ENCODE results near the gene HDAC8. TPM values are rescaled to one million over a fixed set of nuclear protein-coding genes. Genes with fewer than 3 reads are reported as not detected.

Gene HDAC8
- total RNA-seq, 1 experiment from 2014 or later = 21.4 TPM

DNA sequence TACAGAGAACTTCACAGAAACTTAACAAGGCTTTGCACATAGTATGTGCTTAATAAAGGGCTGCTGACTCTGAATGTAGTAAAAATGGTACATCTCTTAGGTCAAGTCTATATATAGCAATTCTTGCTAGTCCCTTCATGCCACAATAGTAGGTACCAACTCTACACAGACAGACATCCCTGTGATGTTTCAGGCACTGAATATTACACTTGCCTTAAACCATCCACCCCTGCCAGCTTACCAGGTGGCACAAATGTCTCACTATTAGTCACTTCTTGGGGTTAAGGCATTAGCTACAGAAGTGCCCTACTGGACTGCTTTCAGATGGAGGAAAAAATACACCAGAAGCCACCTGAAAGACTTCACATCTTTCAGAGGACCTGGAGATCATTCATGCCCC is 180.6 kb downstream of the HDAC8 start:
- H3K9me3 Mint-ChIP-seq = peaks cover 46 to 55% of the 10 kb centered on the region in 2 experiments
- Histone ChIP-seq H3K27ac (ENCODE audit: insufficient read length, low read depth, low read length) (no peak overlapping the region), H4K5ac (ENCODE audit: insufficient read length, low read depth, low read length) (no peak overlapping the region), H4K91ac (ENCODE audit: insufficient read length, low read depth, low read length) (no peak overlapping the region), H3K9ac (ENCODE audit: extremely low read depth, insufficient read length, low read length) (no peak overlapping the region), H3K56ac (ENCODE audit: insufficient read length, low read depth, low read length) (no peak overlapping the region), H3K4me2 (ENCODE audit: insufficient read depth, insufficient read length, low read length) (no peak overlapping the region), H3K4me1 (ENCODE audit: insufficient read depth, low read length) (peaks cover 7% of the 10 kb centered on the region), H4K20me1 (ENCODE audit: control insufficient read depth, insufficient read depth, insufficient read length) (no peaks in the 10 kb centered on the region), H2AK5ac (ENCODE audit: insufficient read length, low read length) (no peak overlapping the region), H2BK12ac (ENCODE audit: insufficient read length, low read depth, low read length) (no peak overlapping the region), H3K23me2 (ENCODE audit: insufficient read length, low read depth, low read length, poor library complexity, severe bottlenecking) (no peaks in the 10 kb centered on the region), H2AFZ (ENCODE audit: low read length) (no peak overlapping the region), H2BK15ac (ENCODE audit: low read depth, low read length) (no peak overlapping the region), H3K18ac (ENCODE audit: insufficient read length, low read depth, low read length) (no peak overlapping the region), H3T11ph (ENCODE audit: low read length) (no peak overlapping the region), H3K9me3 (ENCODE audit: control insufficient read depth, low read depth, low read length) (peaks cover 48% of the 10 kb centered on the region), H3K79me1 (ENCODE audit: insufficient read depth, low read depth, low read length, poor library complexity, severe bottlenecking) (no peaks in the 10 kb centered on the region), H2BK5ac (ENCODE audit: insufficient read length, low read length) (no peak overlapping the region), H3K23ac (ENCODE audit: insufficient read length, low read depth, low read length) (no peak overlapping the region), H2BK20ac (ENCODE audit: low read depth, low read length, poor library complexity, severe bottlenecking) (no peak overlapping the region), H3K4ac (ENCODE audit: low read depth, low read length) (no peak overlapping the region), H3K79me2 (ENCODE audit: insufficient read depth, low read length) (no peaks in the 10 kb centered on the region), H4K8ac (replicated peaks; ENCODE audit: insufficient read length, low read depth, low read length) (no peak overlapping the region), H3K14ac (ENCODE audit: insufficient read depth, low read length) (no peak overlapping the region), H3K27me3 (ENCODE audit: insufficient read depth, low read length) (no peaks in the 10 kb centered on the region), H2BK120ac (ENCODE audit: low read depth, low read length, poor library complexity, severe bottlenecking) (no peak overlapping the region)
- DNase-seq = no peak
- peaks cover 0 to 4% (median 1%) of the 10 kb centered on the region in 3 experiments; a peak in 4 of 7 replicates for H3K36me3 Mint-ChIP-seq (ENCODE audit: insufficient read depth in 1 of 3, low read depth in 3 of 3)
- H3K4me1 Mint-ChIP-seq = peaks cover 20 to 33% of the 10 kb centered on the region in 2 experiments
- no peaks in the 10 kb centered on the region; the same call in 1 of the 2 replicates for H3K27me3 Mint-ChIP-seq (ENCODE audit: low read depth)
- H3K27ac Mint-ChIP-seq = no peak overlapping the region
- TF ChIP-seq, protein P1, sequence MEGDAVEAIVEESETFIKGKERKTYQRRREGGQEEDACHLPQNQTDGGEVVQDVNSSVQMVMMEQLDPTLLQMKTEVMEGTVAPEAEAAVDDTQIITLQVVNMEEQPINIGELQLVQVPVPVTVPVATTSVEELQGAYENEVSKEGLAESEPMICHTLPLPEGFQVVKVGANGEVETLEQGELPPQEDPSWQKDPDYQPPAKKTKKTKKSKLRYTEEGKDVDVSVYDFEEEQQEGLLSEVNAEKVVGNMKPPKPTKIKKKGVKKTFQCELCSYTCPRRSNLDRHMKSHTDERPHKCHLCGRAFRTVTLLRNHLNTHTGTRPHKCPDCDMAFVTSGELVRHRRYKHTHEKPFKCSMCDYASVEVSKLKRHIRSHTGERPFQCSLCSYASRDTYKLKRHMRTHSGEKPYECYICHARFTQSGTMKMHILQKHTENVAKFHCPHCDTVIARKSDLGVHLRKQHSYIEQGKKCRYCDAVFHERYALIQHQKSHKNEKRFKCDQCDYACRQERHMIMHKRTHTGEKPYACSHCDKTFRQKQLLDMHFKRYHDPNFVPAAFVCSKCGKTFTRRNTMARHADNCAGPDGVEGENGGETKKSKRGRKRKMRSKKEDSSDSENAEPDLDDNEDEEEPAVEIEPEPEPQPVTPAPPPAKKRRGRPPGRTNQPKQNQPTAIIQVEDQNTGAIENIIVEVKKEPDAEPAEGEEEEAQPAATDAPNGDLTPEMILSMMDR (conservative IDR thresholded peaks at IDR 0.05) = no peak
- no peak overlapping the region for H3K4me3 Mint-ChIP-seq
